Loucy (cell line): ENCODE results near the gene GRN.

ENCODE experiments used
- CTCF ChIP-seq: fragments of 200-600 bp; sonication (generic); conservative IDR thresholded peaks from 2 replicates; pipeline ENCODE4 v1.5.1; 2014; ENCODE audit warnings: mild to moderate bottlenecking, antibody characterized with exemption, low read length
- EZH2phosphoT487 ChIP-seq: fragments of 200-600 bp; IDR thresholded peaks from 2 replicates; pipeline ENCODE4 v1.6.1; 2018; ENCODE audit warnings: antibody characterized with exemption, mild to moderate bottlenecking, moderate library complexity, borderline replicate concordance

GRCh38 chr17:44344939-44345453, at the start of gene GRN:
- TF ChIP-seq CTCF (no peak), EZH2phosphoT487 (no peak)
